ENCODE measurements around the gene TRPM4.

GRCh38 chr19:49145573-49146407 is 11.8 kb upstream of the TRPM4 start:
- TF ChIP-seq TAF1 (IDR thresholded peaks at IDR 0.05; ENCODE audit: borderline replicate concordance, insufficient read depth, low read length), result no peak
- 0 out of 2 replicates have a peak, but pooled peaks have one; percentile 61 for TF ChIP-seq SIN3A (IDR thresholded peaks at IDR 0.05; ENCODE audit: borderline replicate concordance, insufficient read depth, low read length)
- TF ChIP-seq POLR2AphosphoS5 (IDR thresholded peaks at IDR 0.05; ENCODE audit: low read depth, low read length), result no peak
- TF ChIP-seq, protein P1, sequence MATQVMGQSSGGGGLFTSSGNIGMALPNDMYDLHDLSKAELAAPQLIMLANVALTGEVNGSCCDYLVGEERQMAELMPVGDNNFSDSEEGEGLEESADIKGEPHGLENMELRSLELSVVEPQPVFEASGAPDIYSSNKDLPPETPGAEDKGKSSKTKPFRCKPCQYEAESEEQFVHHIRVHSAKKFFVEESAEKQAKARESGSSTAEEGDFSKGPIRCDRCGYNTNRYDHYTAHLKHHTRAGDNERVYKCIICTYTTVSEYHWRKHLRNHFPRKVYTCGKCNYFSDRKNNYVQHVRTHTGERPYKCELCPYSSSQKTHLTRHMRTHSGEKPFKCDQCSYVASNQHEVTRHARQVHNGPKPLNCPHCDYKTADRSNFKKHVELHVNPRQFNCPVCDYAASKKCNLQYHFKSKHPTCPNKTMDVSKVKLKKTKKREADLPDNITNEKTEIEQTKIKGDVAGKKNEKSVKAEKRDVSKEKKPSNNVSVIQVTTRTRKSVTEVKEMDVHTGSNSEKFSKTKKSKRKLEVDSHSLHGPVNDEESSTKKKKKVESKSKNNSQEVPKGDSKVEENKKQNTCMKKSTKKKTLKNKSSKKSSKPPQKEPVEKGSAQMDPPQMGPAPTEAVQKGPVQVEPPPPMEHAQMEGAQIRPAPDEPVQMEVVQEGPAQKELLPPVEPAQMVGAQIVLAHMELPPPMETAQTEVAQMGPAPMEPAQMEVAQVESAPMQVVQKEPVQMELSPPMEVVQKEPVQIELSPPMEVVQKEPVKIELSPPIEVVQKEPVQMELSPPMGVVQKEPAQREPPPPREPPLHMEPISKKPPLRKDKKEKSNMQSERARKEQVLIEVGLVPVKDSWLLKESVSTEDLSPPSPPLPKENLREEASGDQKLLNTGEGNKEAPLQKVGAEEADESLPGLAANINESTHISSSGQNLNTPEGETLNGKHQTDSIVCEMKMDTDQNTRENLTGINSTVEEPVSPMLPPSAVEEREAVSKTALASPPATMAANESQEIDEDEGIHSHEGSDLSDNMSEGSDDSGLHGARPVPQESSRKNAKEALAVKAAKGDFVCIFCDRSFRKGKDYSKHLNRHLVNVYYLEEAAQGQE (IDR thresholded peaks at IDR 0.05; ENCODE audit: insufficient read depth in 1 of 2, low read depth in 2 of 2, low read length in 2 of 2), result 0 out of 4 replicates have a peak, but pooled peaks of 1 of the 2 experiments have one; percentile 36
- TF ChIP-seq FOXP2 (optimal IDR thresholded peaks at IDR 0.05; ENCODE audit: borderline replicate concordance, extremely low read depth, extremely low read length, insufficient read depth), result no peak
